GM12878 (cell line): ENCODE measurements around the gene GCH1. TPM values are rescaled to one million over a fixed set of nuclear protein-coding genes. Genes with fewer than 3 reads are reported as not detected.
A peak's percentile ranks its signal among the peaks of the same experiment; 100 is the strongest.

ENCODE experiments used
- ATAC-seq: fragments of 200-7000 bp; cut with Tn5 transposase; 3 replicates; pipeline ENCODE4 v1.9.1; 2020; ENCODE audit warnings: mild to moderate bottlenecking, moderate library complexity
- BruUV-seq: library from RNA; stranded (reverse); fragments of 400-500 nt; replicated peaks from 2 replicates; lab custom pipeline; 2021; lab: Mats Ljungman, UMichigan
- CTCF ChIA-PET: fragments of 300-600 bp; sonication (Branson Sonifier 250); formaldehyde crosslinking; extraction: SDS; loops from one replicate; lab custom pipeline; 2021; ENCODE audit warnings: inconsistent platforms; lab: Yijun Ruan, JAX
- POLR2A ChIA-PET: fragments of 350-600 bp; formaldehyde crosslinking; extraction: SDS; loops from one replicate; lab custom pipeline; 2021; ENCODE audit warnings: inconsistent platforms; lab: Charles Lee
- RAD21 ChIA-PET: fragments of 300-600 bp; sonication (Branson Sonifier 250); formaldehyde crosslinking; loops from one replicate; lab custom pipeline; 2023; ENCODE audit warnings: antibody characterized with exemption; ENCODE audit not compliant: unreplicated experiment; lab: Charles Lee
- SMC1A ChIA-PET: fragments of 300-600 bp; sonication (Branson Sonifier 250); formaldehyde crosslinking; loops from one replicate; lab custom pipeline; 2023; ENCODE audit not compliant: unreplicated experiment, uncharacterized antibody; lab: Charles Lee
- DNase-seq: peaks from one replicate; pipeline ENCODE4 v3.0.0-alpha.2; 2011; ENCODE audit warnings: low read depth, low spot score
- FAIRE-seq: peaks from 3 replicates; lab custom pipeline; 2011; peaks lifted over from hg19 to GRCh38; lab: Jason Lieb, UNC
- H2AFZ ChIP-seq: 2 replicates; pipeline ENCODE4 v1.6.0; 2011; ENCODE audit warnings: low read depth, low read length, control low read depth; ENCODE audit not compliant: control insufficient read depth
- H3K27ac ChIP-seq: 2 replicates; pipeline ENCODE4 v1.5.1; 2011; ENCODE audit warnings: control low read depth; ENCODE audit not compliant: control insufficient read depth, insufficient read depth
- H3K27me3 ChIP-seq, 2 experiments: replicated peaks in 1 of 2; 2 replicates each; pipeline versions ENCODE4 v1.6.0 to v1.6.1; 2011; ENCODE audit warnings: low read length in 1 of 2; ENCODE audit not compliant: control insufficient read depth in 2 of 2, insufficient read depth in 2 of 2
- H3K36me3 ChIP-seq, 2 experiments: 2 replicates each; pipeline ENCODE4 v1.5.1; 2011; ENCODE audit warnings: low read length in 1 of 2; ENCODE audit not compliant: control insufficient read depth in 2 of 2, insufficient read depth in 2 of 2
- H3K4me1 ChIP-seq: 2 replicates; pipeline ENCODE4 v1.6.1; 2011; ENCODE audit warnings: mild to moderate bottlenecking, low read length, moderate library complexity, mixed read lengths; ENCODE audit not compliant: control insufficient read depth, insufficient read depth
- H3K4me2 ChIP-seq: 2 replicates; pipeline ENCODE4 v1.6.0; 2011; ENCODE audit warnings: control low read depth; ENCODE audit not compliant: control insufficient read depth, insufficient read depth
- H3K4me3 ChIP-seq: fragments of 200-600 bp; sonication (generic); 2 replicates; pipeline ENCODE4 v1.5.1; 2016
- H3K79me2 ChIP-seq: 2 replicates; pipeline ENCODE4 v1.6.0; 2011; ENCODE audit warnings: low read length; ENCODE audit not compliant: control insufficient read depth, insufficient read depth
- H3K9ac ChIP-seq: 2 replicates; pipeline ENCODE4 v1.8.0; 2011; ENCODE audit warnings: low read length, control low read depth, mixed read lengths; ENCODE audit not compliant: control insufficient read depth, insufficient read depth
- H3K9me3 ChIP-seq: replicated peaks from 3 replicates; pipeline ENCODE4 v1.5.1; 2011; ENCODE audit warnings: mild to moderate bottlenecking, low read length; ENCODE audit not compliant: control insufficient read depth, insufficient read depth
- H4K20me1 ChIP-seq: 2 replicates; pipeline ENCODE4 v1.6.0; 2011; ENCODE audit not compliant: control insufficient read depth, insufficient read depth
- NR2C1 ChIP-seq: fragments of 450-650 bp; IDR thresholded peaks from 2 replicates; pipeline ENCODE4 v1.6.1; 2017; ENCODE audit warnings: antibody characterized with exemption, mild to moderate bottlenecking, moderate library complexity
- WGBS: methylation state at CpG from one replicate; pipeline ENCODE4 v1.1.6; 2016; ENCODE audit warnings: low lambda C conversion rate; ENCODE audit not compliant: insufficient replicate concordance, insufficient coverage; ENCODE audit errors: missing lambda C conversion rate; 5-methylcytosine and 5-hydroxymethylcytosine counted together
- in situ Hi-C: fragments of 300-500 bp; cut with MboI; formaldehyde crosslinking; loops from 9 replicates; pipeline ENCODE4 v1.14.3; 2018; ENCODE audit warnings: mixed read lengths
- intact Hi-C: fragments of 100-400 bp; cut with micrococcal nuclease; formaldehyde crosslinking; loops from one replicate; pipeline ENCODE4 v1.14.2; 2022; ENCODE audit not compliant: unreplicated experiment
- polyA plus RNA-seq, 11 experiments: library from polyadenylated mRNA; depleted of rRNA in 4 of 11; unstranded in 6 of 11; stranded (reverse) in 5 of 11; fragments of >200 nt; fragmentation: Nextera tagmentation in 4 of 11; fragmentation: Illumina TruSeq in 1 of 11; extraction: Ambion mirVana in 4 of 11; extraction: Trizol in 1 of 11; gene quantifications; 1 replicate in 1 of 11; 2 replicates in 10 of 11; pipeline versions ENCODE4 v1.2.1 to v1.2.3, GENCODE V29; 2011 to 2016; ENCODE audit warnings: inconsistent platforms in 2 of 11, missing spikeins in 2 of 11, low read depth in 1 of 11
- total RNA-seq, 4 experiments: library from RNA; depleted of rRNA in 3 of 4; stranded (reverse); fragments of >200 nt in 3 of 4; fragmentation: Illumina TruSeq in 1 of 4; extraction: Trizol in 1 of 4; gene quantifications; 2 replicates each; pipeline versions ENCODE4 v1.2.1 to v1.2.3, GENCODE V29; 2013 to 2021
- TF ChIP-seq, protein P1 (sequence below): fragments of 450-650 bp; IDR thresholded peaks from 2 replicates; pipeline ENCODE4 v1.6.1; 2016; ENCODE audit warnings: mild to moderate bottlenecking, moderate library complexity, borderline replicate concordance

GCH1 gene
- total and polyA plus RNA-seq, 10 of the 15 experiments (the other 5 are each of a cell fraction or from before 2014, with no cell fraction given) = 25.1 to 37.0 (median 33.8) TPM

GRCh38 chr14:54891471-54892245 is 11.0 kb downstream of the GCH1 start:
- Histone ChIP-seq H3K9ac (no peak overlapping the region), H3K27me3 (no peaks in the 10 kb centered on the region), H4K20me1 (no peaks in the 10 kb centered on the region), H3K79me2 (peaks cover 30% of the 10 kb centered on the region), H3K4me2 (peak overlapping the region; percentile 56; the same call in 1 of the 2 replicates), H2AFZ (no peak overlapping the region), H3K9me3 (no peaks in the 10 kb centered on the region), H3K4me1 (peaks cover 27% of the 10 kb centered on the region), H3K36me3 (no peaks in the 10 kb centered on the region), H3K27ac (peak overlapping the region; percentile 50), H3K4me3 (no peak overlapping the region)
- DNase-seq (no peak), FAIRE-seq (no peak), ATAC-seq (no peak)
- SMC1A ChIA-PET = interaction anchor here (1.1 to 4.0 kb wide), 3 partner anchors 9 to 38 kb away, joined by 3 to 35 read pairs (median 3); no protein-coding TSS in a partner anchor
- in situ Hi-C loops = no loop called here
- CTCF ChIA-PET = interaction anchor here (0.6 to 3.9 kb wide), 7 partner anchors 10 to 328 kb away, joined by 3 to 36 read pairs (median 4); partner anchors contain the start of gene GCH1
- no peak for TF ChIP-seq NR2C1
- TF ChIP-seq, protein P1, sequence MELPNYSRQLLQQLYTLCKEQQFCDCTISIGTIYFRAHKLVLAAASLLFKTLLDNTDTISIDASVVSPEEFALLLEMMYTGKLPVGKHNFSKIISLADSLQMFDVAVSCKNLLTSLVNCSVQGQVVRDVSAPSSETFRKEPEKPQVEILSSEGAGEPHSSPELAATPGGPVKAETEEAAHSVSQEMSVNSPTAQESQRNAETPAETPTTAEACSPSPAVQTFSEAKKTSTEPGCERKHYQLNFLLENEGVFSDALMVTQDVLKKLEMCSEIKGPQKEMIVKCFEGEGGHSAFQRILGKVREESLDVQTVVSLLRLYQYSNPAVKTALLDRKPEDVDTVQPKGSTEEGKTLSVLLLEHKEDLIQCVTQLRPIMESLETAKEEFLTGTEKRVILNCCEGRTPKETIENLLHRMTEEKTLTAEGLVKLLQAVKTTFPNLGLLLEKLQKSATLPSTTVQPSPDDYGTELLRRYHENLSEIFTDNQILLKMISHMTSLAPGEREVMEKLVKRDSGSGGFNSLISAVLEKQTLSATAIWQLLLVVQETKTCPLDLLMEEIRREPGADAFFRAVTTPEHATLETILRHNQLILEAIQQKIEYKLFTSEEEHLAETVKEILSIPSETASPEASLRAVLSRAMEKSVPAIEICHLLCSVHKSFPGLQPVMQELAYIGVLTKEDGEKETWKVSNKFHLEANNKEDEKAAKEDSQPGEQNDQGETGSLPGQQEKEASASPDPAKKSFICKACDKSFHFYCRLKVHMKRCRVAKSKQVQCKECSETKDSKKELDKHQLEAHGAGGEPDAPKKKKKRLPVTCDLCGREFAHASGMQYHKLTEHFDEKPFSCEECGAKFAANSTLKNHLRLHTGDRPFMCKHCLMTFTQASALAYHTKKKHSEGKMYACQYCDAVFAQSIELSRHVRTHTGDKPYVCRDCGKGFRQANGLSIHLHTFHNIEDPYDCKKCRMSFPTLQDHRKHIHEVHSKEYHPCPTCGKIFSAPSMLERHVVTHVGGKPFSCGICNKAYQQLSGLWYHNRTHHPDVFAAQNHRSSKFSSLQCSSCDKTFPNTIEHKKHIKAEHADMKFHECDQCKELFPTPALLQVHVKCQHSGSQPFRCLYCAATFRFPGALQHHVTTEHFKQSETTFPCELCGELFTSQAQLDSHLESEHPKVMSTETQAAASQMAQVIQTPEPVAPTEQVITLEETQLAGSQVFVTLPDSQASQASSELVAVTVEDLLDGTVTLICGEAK = no peak
- intact Hi-C loops = loop anchor here (5.0 kb wide), 2 partner anchors 84 to 324 kb away; partner anchors contain the start of gene SAMD4A
- POLR2A ChIA-PET = interaction anchor here (1.7 kb wide), 1 partner anchor 10 kb away, joined by 9 read pairs; no protein-coding TSS in a partner anchor
- RAD21 ChIA-PET = interaction anchor here (0.6 to 1.4 kb wide), 2 partner anchors 10 to 30 kb away, joined by 3 read pairs; no protein-coding TSS in a partner anchor
- WGBS = 79% methylated on average over 10 of the region's 10 CpGs
- no TSS peak for BruUV-seq
